H1 (cell line): ENCODE measurements around the gene MTCH1. TPM values are rescaled to one million over a fixed set of nuclear protein-coding genes. Genes with fewer than 3 reads are reported as not detected.

ENCODE experiments used
- CTCF ChIA-PET: fragments of 300-600 bp; sonication (Branson Sonifier 250); formaldehyde crosslinking; loops from one replicate; lab custom pipeline; 2021; ENCODE audit not compliant: partially characterized antibody; lab: Charles Lee
- POLR2A ChIA-PET: fragments of 300-600 bp; sonication (Branson Sonifier 250); formaldehyde crosslinking; loops from one replicate; lab custom pipeline; 2021; ENCODE audit warnings: inconsistent platforms; ENCODE audit not compliant: partially characterized antibody; lab: Charles Lee
- DNase-seq, 2 experiments: peaks; one replicate each; pipeline versions ENCODE4 v3.0.0 to v3.0.0-alpha.2; 2010 to 2022; ENCODE audit warnings: low spot score in 2 of 2, low read depth in 1 of 2, mixed read lengths in 1 of 2
- FAIRE-seq: peaks from 2 replicates; lab custom pipeline; 2011; peaks lifted over from hg19 to GRCh38; lab: Jason Lieb, UNC
- H2AFZ ChIP-seq: 2 replicates; pipeline ENCODE4 v1.8.1; 2012; ENCODE audit warnings: low read length, inconsistent platforms
- H2AK5ac ChIP-seq: 2 replicates; pipeline ENCODE4 v1.6.1; 2013; ENCODE audit warnings: low read depth, low read length
- H2BK120ac ChIP-seq: replicated peaks from 2 replicates; pipeline ENCODE3; 2013; ENCODE audit warnings: low read depth, low read length, inconsistent platforms
- H2BK12ac ChIP-seq: 2 replicates; pipeline ENCODE4 v1.6.1; 2013; ENCODE audit warnings: low read depth, low read length
- H2BK15ac ChIP-seq: 2 replicates; pipeline ENCODE4 v1.6.1; 2013; ENCODE audit warnings: low read length
- H2BK20ac ChIP-seq: 2 replicates; pipeline ENCODE4 v1.6.1; 2013; ENCODE audit warnings: low read length
- H2BK5ac ChIP-seq: 2 replicates; pipeline ENCODE4 v1.6.1; 2013; ENCODE audit warnings: low read depth, low read length
- H3K14ac ChIP-seq: 2 replicates; pipeline ENCODE4 v1.6.1; 2013; ENCODE audit warnings: inconsistent platforms; ENCODE audit not compliant: insufficient read length
- H3K18ac ChIP-seq: 2 replicates; pipeline ENCODE4 v1.6.1; 2013; ENCODE audit warnings: low read length; ENCODE audit errors: extremely low read depth
- H3K23ac ChIP-seq: 2 replicates; pipeline ENCODE4 v1.6.1; 2013; ENCODE audit warnings: inconsistent platforms; ENCODE audit not compliant: insufficient read length
- H3K23me2 ChIP-seq: 2 replicates; pipeline ENCODE4 v1.6.1; 2013; ENCODE audit warnings: low read depth, low read length
- H3K27ac ChIP-seq: 2 replicates; pipeline ENCODE4 v1.6.1; 2011; ENCODE audit warnings: low read depth, low read length, inconsistent platforms
- H3K27me3 ChIP-seq, 4 experiments: replicated peaks in 1 of 4; 1 replicate in 1 of 4; 2 replicates in 3 of 4; pipeline versions ENCODE4 v1.6.1 to v1.8.1; 2011 to 2013; ENCODE audit warnings: low read length in 3 of 4, mild to moderate bottlenecking in 3 of 4, inconsistent platforms in 2 of 4, mixed read lengths in 2 of 4, moderate library complexity in 1 of 4; ENCODE audit not compliant: control insufficient read depth in 3 of 4, insufficient read depth in 3 of 4; ENCODE audit errors: extremely low read depth in 1 of 4
- H3K36me3 ChIP-seq, 4 experiments: 2 replicates each; pipeline versions ENCODE4 v1.6.1 to v1.8.1; 2011 to 2013; ENCODE audit warnings: mild to moderate bottlenecking in 4 of 4, low read length in 3 of 4, moderate library complexity in 2 of 4, control low read depth in 1 of 4, inconsistent platforms in 1 of 4; ENCODE audit not compliant: insufficient read depth in 4 of 4, control insufficient read depth in 2 of 4
- H3K4ac ChIP-seq: replicated peaks from 2 replicates; pipeline ENCODE3; 2013; ENCODE audit warnings: low read length, low read depth, mixed read lengths, inconsistent platforms; ENCODE audit not compliant: insufficient read length
- H3K4me1 ChIP-seq, 4 experiments: replicated peaks in 1 of 4; 1 replicate in 1 of 4; 2 replicates in 3 of 4; pipeline versions ENCODE4 v1.6.1 to v1.8.1; 2011 to 2013; ENCODE audit warnings: low read length in 3 of 4, inconsistent platforms in 2 of 4, mixed read lengths in 1 of 4; ENCODE audit not compliant: insufficient read depth in 4 of 4, control insufficient read depth in 3 of 4
- H3K4me2 ChIP-seq, 2 experiments: 2 replicates each; pipeline versions ENCODE4 v1.6.1 to v1.8.1; 2011 to 2013; ENCODE audit warnings: low read depth in 2 of 2, low read length in 2 of 2, control low read depth in 1 of 2, inconsistent platforms in 1 of 2, mild to moderate bottlenecking in 1 of 2; ENCODE audit not compliant: insufficient read depth in 1 of 2
- H3K4me3 ChIP-seq, 4 experiments: fragments of 200-600, 300-600 bp in 1 of 4; sonication (generic), shearing (Covaris generic), sonication (Bioruptor Twin) in 1 of 4; 2 replicates each; pipeline versions ENCODE4 v1.5.1 to v1.8.1; 2011 to 2016; ENCODE audit warnings: low read length in 4 of 4, low read depth in 3 of 4, control low read depth in 2 of 4, inconsistent platforms in 2 of 4, mild to moderate bottlenecking in 2 of 4, mixed read lengths in 1 of 4, moderate library complexity in 1 of 4; ENCODE audit not compliant: insufficient read depth in 2 of 4; ENCODE audit errors: extremely low read depth in 1 of 4
- H3K56ac ChIP-seq: replicated peaks from 2 replicates; pipeline ENCODE3; 2013; ENCODE audit warnings: low read depth, mild to moderate bottlenecking, mixed read lengths, low read length, inconsistent platforms; ENCODE audit not compliant: insufficient read length
- H3K79me1 ChIP-seq: 2 replicates; pipeline ENCODE4 v1.6.1; 2013; ENCODE audit warnings: low read depth, low read length, control low read depth
- H3K79me2 ChIP-seq, 2 experiments: 2 replicates each; pipeline versions ENCODE4 v1.6.1 to v1.8.1; 2012 to 2013; ENCODE audit warnings: low read length in 2 of 2, mild to moderate bottlenecking in 2 of 2, inconsistent platforms in 1 of 2; ENCODE audit not compliant: insufficient read depth in 2 of 2, control insufficient read depth in 1 of 2
- H3K9ac ChIP-seq, 4 experiments: replicated peaks in 1 of 4; 1 replicate in 1 of 4; 2 replicates in 3 of 4; pipeline versions ENCODE4 v1.6.1 to v1.8.1; 2011 to 2013; ENCODE audit warnings: low read depth in 3 of 4, low read length in 3 of 4, control low read depth in 2 of 4, mild to moderate bottlenecking in 2 of 4, moderate library complexity in 2 of 4, inconsistent platforms in 1 of 4; ENCODE audit errors: extremely low read depth in 1 of 4
- H3K9me3 ChIP-seq, 2 experiments: 2 replicates each; pipeline versions ENCODE4 v1.6.1 to v1.8.1; 2012 to 2013; ENCODE audit warnings: mild to moderate bottlenecking in 2 of 2, moderate library complexity in 2 of 2, control low read depth in 1 of 2, inconsistent platforms in 1 of 2, low read depth in 1 of 2, low read length in 1 of 2, mixed read lengths in 1 of 2; ENCODE audit not compliant: insufficient read depth in 2 of 2
- H4K20me1 ChIP-seq, 2 experiments: replicated peaks in 1 of 2; 2 replicates each; pipeline versions ENCODE3 to v1.8.1; 2011 to 2013; ENCODE audit warnings: inconsistent platforms in 2 of 2, low read length in 2 of 2, mild to moderate bottlenecking in 1 of 2; ENCODE audit not compliant: insufficient read depth in 2 of 2, control insufficient read depth in 1 of 2
- H4K5ac ChIP-seq: 2 replicates; pipeline ENCODE4 v1.6.1; 2013; ENCODE audit warnings: low read length, low read depth, mixed read lengths, inconsistent platforms; ENCODE audit not compliant: insufficient read length
- H4K8ac ChIP-seq: 2 replicates; pipeline ENCODE4 v1.8.0; 2013; ENCODE audit warnings: mild to moderate bottlenecking, moderate library complexity, low read length, inconsistent platforms; ENCODE audit not compliant: insufficient read depth; ENCODE audit errors: extremely low read depth
- H4K91ac ChIP-seq: replicated peaks from 2 replicates; pipeline ENCODE3; 2013; ENCODE audit warnings: low read length, mixed read lengths, inconsistent platforms; ENCODE audit not compliant: insufficient read length
- CTCF ChIP-seq, 3 experiments: IDR thresholded peaks; 1 replicate in 2 of 3; 2 replicates in 1 of 3; pipeline versions ENCODE4 v1.5.1 to v1.6.1; 2011; ENCODE audit warnings: low read length in 3 of 3, mild to moderate bottlenecking in 3 of 3, inconsistent platforms in 2 of 3, low read depth in 1 of 3, moderate library complexity in 1 of 3; ENCODE audit not compliant: insufficient read depth in 1 of 3; ENCODE audit errors: control extremely low read depth in 1 of 3
- POLR2AphosphoS5 ChIP-seq: IDR thresholded peaks from 2 replicates; pipeline ENCODE4 v1.6.1; 2011; ENCODE audit warnings: low read depth, low read length
- WGBS, 2 experiments: shearing (Covaris generic) in 1 of 2; methylation state at CpG; one replicate each; pipeline versions ENCODE4 v1.1.6 to v1.1.7; 2013 to 2015; ENCODE audit warnings: low lambda C conversion rate in 2 of 2, mixed read lengths in 2 of 2, inconsistent platforms in 1 of 2, low coverage in 1 of 2, missing lambda C conversion rate in 1 of 2; ENCODE audit not compliant: insufficient replicate concordance in 2 of 2, insufficient coverage in 1 of 2, insufficient read length in 1 of 2; ENCODE audit errors: extremely low coverage in 1 of 2, missing lambda C conversion rate in 1 of 2; 5-methylcytosine and 5-hydroxymethylcytosine counted together
- polyA plus RNA-seq, 7 experiments: library from polyadenylated mRNA; depleted of rRNA in 3 of 7; stranded (reverse) in 5 of 7; unstranded in 2 of 7; fragments of >200 nt in 5 of 7; fragments of 200-250 nt in 2 of 7; gene quantifications; 1 replicate in 5 of 7; 2 replicates in 1 of 7; 4 replicates in 1 of 7; pipeline versions ENCODE4 v1.2.1 to v1.2.3, GENCODE V29; 2011 to 2013; ENCODE audit warnings: missing spikeins in 2 of 7, mixed read lengths in 2 of 7
- total RNA-seq: library from RNA; stranded (reverse); fragmentation: NEBNext Ultra II Directional; extraction: Animal tissue kit (Norgen Biotek cat#: 25700); gene quantifications from 2 replicates; pipeline ENCODE4 v1.2.1, GENCODE V29; 2021

MTCH1 gene
- total and polyA plus RNA-seq, 2 of the 8 experiments (the other 6 are each of a cell fraction or from before 2014, with no cell fraction given): 169 to 214 TPM

- POLR2A ChIA-PET: interaction anchor here (0.6 kb wide), 1 partner anchor 205 kb away, joined by 3 read pairs; no protein-coding TSS in a partner anchor
- H3K4ac ChIP-seq: no peak overlapping the region
- TF ChIP-seq CTCF (IDR thresholded peaks at IDR 0.05; ENCODE audit: control extremely low read depth in 1 of 3, insufficient read depth in 1 of 3, low read depth in 1 of 3, low read length in 3 of 3): no peak
- TF ChIP-seq POLR2AphosphoS5: no peak
Observed at GRCh38 chr6:36924131-36924530, 61.9 kb downstream of the MTCH1 start.

More at GRCh38 chr6:36924131-36924530, 61.9 kb downstream of the MTCH1 start:
- H3K79me1 ChIP-seq: no peaks in the 10 kb centered on the region
- H3K4me1 ChIP-seq: no peaks in the 10 kb centered on the region
- no peak for FAIRE-seq
- no peak overlapping the region for H3K9ac ChIP-seq
- no peak overlapping the region for H4K8ac ChIP-seq
- CTCF ChIA-PET: interaction anchor here (0.6 to 2.4 kb wide), 8 partner anchors 9 to 222 kb away, joined by 3 to 8 read pairs (median 3); no protein-coding TSS in a partner anchor
- no peak for DNase-seq
- H2BK120ac ChIP-seq: no peak overlapping the region
- no peak overlapping the region for H2AFZ ChIP-seq
- no peak overlapping the region for H2BK5ac ChIP-seq
- H4K20me1 ChIP-seq: peaks cover 0 to 2% of the 10 kb centered on the region in 2 experiments
- no peaks in the 10 kb centered on the region for H3K27me3 ChIP-seq
- no peak overlapping the region for H3K4me3 ChIP-seq
- no peak overlapping the region for H2AK5ac ChIP-seq
- H3K4me2 ChIP-seq: no peak overlapping the region
- no peaks in the 10 kb centered on the region for H3K9me3 ChIP-seq
- no peak overlapping the region for H4K5ac ChIP-seq
- H3K56ac ChIP-seq: no peak overlapping the region
- no peak overlapping the region for H3K27ac ChIP-seq
- no peaks in the 10 kb centered on the region for H3K23me2 ChIP-seq
- H3K14ac ChIP-seq: no peak overlapping the region
- no peaks in the 10 kb centered on the region for H3K79me2 ChIP-seq
- no peak overlapping the region for H3K23ac ChIP-seq
- H3K36me3 ChIP-seq: no peaks in the 10 kb centered on the region
- no peak overlapping the region for H4K91ac ChIP-seq
- no peak overlapping the region for H3K18ac ChIP-seq
- no peak overlapping the region for H2BK12ac ChIP-seq
- H2BK20ac ChIP-seq: no peak overlapping the region
- 79% methylated on average over 4 of the region's 4 CpGs; no CpG with 5 or more reads in 1 of the 2 experiments for WGBS, 2 experiments
- H2BK15ac ChIP-seq: no peak overlapping the region
